GM21529 (cell line): Measurements from ENCODE around the gene ZFP36L1.

Experiments used
- ATAC-seq: cut with Tn5 transposase; IDR thresholded peaks from one replicate; pipeline ENCODE4 v1.9.1; 2021; ENCODE audit not compliant: unreplicated experiment

The ZFP36L1 gene

GRCh38 chr14:68741839-68742470 lies 50.9 kb downstream of the ZFP36L1 start:
- peak; percentile 85 for ATAC-seq

- ATAC-seq = no peak
These were observed 51.4 kb downstream of the ZFP36L1 start for GRCh38 chr14:68741477-68741791.

GRCh38 chr14:68740788-68741476 lies 51.9 kb downstream of the ZFP36L1 start:
- ATAC-seq = no peak

DNA sequence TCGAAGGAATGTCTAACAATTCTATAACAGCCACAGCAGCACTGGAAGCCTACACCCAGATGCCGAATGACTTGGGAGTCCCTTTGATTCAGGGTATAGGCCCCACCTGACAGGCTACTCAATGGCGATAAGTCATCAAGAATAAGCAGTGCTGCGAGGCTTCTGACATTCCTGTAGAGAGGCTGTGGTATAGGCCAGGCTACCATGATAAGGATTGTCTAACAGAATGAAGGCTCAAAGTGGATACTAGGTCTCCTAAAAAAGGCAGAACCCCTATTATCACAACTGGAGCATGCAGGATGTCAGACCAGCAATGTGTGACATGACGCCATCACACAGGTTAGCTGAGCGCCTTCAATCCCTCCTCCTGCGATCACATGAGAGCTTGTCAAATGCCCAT lies 53.2 kb downstream of the ZFP36L1 start:
- ATAC-seq = no peak

GRCh38 chr14:68738559-68738958 lies 54.3 kb downstream of the ZFP36L1 start:
- no peak for ATAC-seq
